Fibroblast of lung (primary cell): ENCODE data around the gene SPTBN1. TPM values are rescaled to one million over a fixed set of nuclear protein-coding genes. Genes with fewer than 3 reads are reported as not detected.

Experiments used
- DNase-seq, 2 donors: peaks; one replicate each; pipeline versions ENCODE4 v3.0.0 to v3.0.0-alpha.2; 2010; ENCODE audit warnings: low read depth in 2 of 2
- H2AFZ ChIP-seq: 2 replicates; pipeline ENCODE4 v1.5.1; 2012; ENCODE audit warnings: low read length, control low read depth, inconsistent platforms
- H3K27ac ChIP-seq: 2 replicates; pipeline ENCODE4 v1.5.1; 2011; ENCODE audit warnings: low read length, control low read depth; ENCODE audit not compliant: insufficient read depth
- H3K27me3 ChIP-seq: 2 replicates; pipeline ENCODE4 v1.5.1; 2011; ENCODE audit warnings: mild to moderate bottlenecking, low read length; ENCODE audit not compliant: control insufficient read depth, insufficient read depth
- H3K36me3 ChIP-seq: 2 replicates; pipeline ENCODE4 v1.5.1; 2011; ENCODE audit warnings: low read length; ENCODE audit not compliant: control insufficient read depth, insufficient read depth
- H3K4me1 ChIP-seq: 2 replicates; pipeline ENCODE4 v1.5.1; 2011; ENCODE audit warnings: low read length; ENCODE audit not compliant: control insufficient read depth, insufficient read depth; ENCODE audit errors: extremely low read depth
- H3K4me2 ChIP-seq: 2 replicates; pipeline ENCODE4 v1.5.1; 2011; ENCODE audit warnings: low read length, control low read depth; ENCODE audit not compliant: insufficient read depth; ENCODE audit errors: extremely low read depth
- H3K4me3 ChIP-seq, 4 experiments: fragments of 200-600 bp in 1 of 4; sonication (generic) in 1 of 4; replicated peaks in 1 of 4; 2 replicates each; pipeline ENCODE4 v1.5.1; 2011 to 2016; ENCODE audit warnings: low read length in 4 of 4, low read depth in 3 of 4, mild to moderate bottlenecking in 3 of 4, control low read depth in 2 of 4, inconsistent platforms in 1 of 4, mixed read lengths in 1 of 4; ENCODE audit not compliant: insufficient read depth in 1 of 4; ENCODE audit errors: control extremely low read depth in 1 of 4
- H3K79me2 ChIP-seq: 2 replicates; pipeline ENCODE4 v1.5.1; 2012; ENCODE audit warnings: mild to moderate bottlenecking, low read length, inconsistent platforms; ENCODE audit not compliant: control insufficient read depth, insufficient read depth
- H3K9ac ChIP-seq: 2 replicates; pipeline ENCODE4 v1.5.1; 2011; ENCODE audit warnings: mild to moderate bottlenecking, low read length, control low read depth; ENCODE audit not compliant: insufficient read depth
- H3K9me3 ChIP-seq: 2 replicates; pipeline ENCODE4 v1.5.1; 2012; ENCODE audit warnings: low read depth, low read length; ENCODE audit not compliant: control insufficient read depth, insufficient read depth
- H4K20me1 ChIP-seq: 2 replicates; pipeline ENCODE4 v1.5.1; 2011; ENCODE audit warnings: low read length; ENCODE audit not compliant: control insufficient read depth, insufficient read depth; ENCODE audit errors: extremely low read depth
- CTCF ChIP-seq, 2 donors: IDR thresholded peaks in 1 of 2; conservative IDR thresholded peaks in 1 of 2; 1 replicate in 1 of 2; 2 replicates in 1 of 2; pipeline ENCODE4 v1.5.1; 2011 to 2012; ENCODE audit warnings: low read length in 2 of 2, control low read depth in 1 of 2, inconsistent platforms in 1 of 2, low read depth in 1 of 2, mild to moderate bottlenecking in 1 of 2
- EZH2 ChIP-seq: IDR thresholded peaks from 2 replicates; pipeline ENCODE4 v1.5.1; 2012; ENCODE audit warnings: low read length, control low read depth, mild to moderate bottlenecking; ENCODE audit errors: missing control alignments
- polyA plus RNA-seq, 2 donors: library from polyadenylated mRNA; depleted of rRNA in 1 of 2; stranded (reverse) in 1 of 2; unstranded in 1 of 2; fragments of >200 nt; gene quantifications; 2 replicates each; pipeline ENCODE4 v1.2.1, GENCODE V29; 2011 to 2012; ENCODE audit warnings: missing spikeins in 1 of 2
- total RNA-seq: library from RNA; depleted of rRNA; stranded (reverse); fragments of >200 nt; gene quantifications from 2 replicates; pipeline ENCODE4 v1.2.1, GENCODE V29; 2014

The SPTBN1 gene
- total and polyA plus RNA-seq, 2 donors (not counting 1 experiment from before 2014, with no cell fraction given) = 123 to 325 TPM

GRCh38 chr2:54691445-54692135, 235.5 kb downstream of the SPTBN1 start:
- no peak overlapping the region for H3K27ac ChIP-seq
- TF ChIP-seq CTCF (conservative IDR thresholded peaks at IDR 0.05 in 1 of 2, IDR thresholded peaks at IDR 0.05 in 1 of 2; ENCODE audit: low read depth in 1 of 2, low read length in 2 of 2) (no peak), EZH2 (no peak)
- H3K4me1 ChIP-seq = no peaks in the 10 kb centered on the region
- no peak overlapping the region for H3K9ac ChIP-seq
- no peaks in the 10 kb centered on the region for H3K79me2 ChIP-seq
- no peak overlapping the region for H3K4me2 ChIP-seq
- no peaks in the 10 kb centered on the region for H3K27me3 ChIP-seq
- no peaks in the 10 kb centered on the region for H3K9me3 ChIP-seq
- no peak for DNase-seq
- no peaks in the 10 kb centered on the region for H3K36me3 ChIP-seq
- H4K20me1 ChIP-seq = no peaks in the 10 kb centered on the region
- no peak overlapping the region for H2AFZ ChIP-seq
- H3K4me3 ChIP-seq = no peak overlapping the region

- Histone ChIP-seq H3K9ac (no peak overlapping the region), H3K27ac (no peak overlapping the region), H3K4me1 (no peaks in the 10 kb centered on the region), H2AFZ (no peak overlapping the region), H3K4me2 (no peak overlapping the region), H3K4me3 (no peak overlapping the region), H3K79me2 (no peaks in the 10 kb centered on the region), H3K9me3 (no peaks in the 10 kb centered on the region), H3K27me3 (no peaks in the 10 kb centered on the region), H3K36me3 (no peaks in the 10 kb centered on the region), H4K20me1 (no peaks in the 10 kb centered on the region)
- TF ChIP-seq CTCF (conservative IDR thresholded peaks at IDR 0.05 in 1 of 2, IDR thresholded peaks at IDR 0.05 in 1 of 2; ENCODE audit: low read depth in 1 of 2, low read length in 2 of 2) (no peak), EZH2 (no peak)
- DNase-seq = no peak
Observed at GRCh38 chr2:54692556-54692955, 236.4 kb downstream of the SPTBN1 start.

- H3K27ac ChIP-seq = no peak overlapping the region
- H3K9ac ChIP-seq = no peak overlapping the region
- H3K27me3 ChIP-seq = no peaks in the 10 kb centered on the region
- no peak overlapping the region for H3K4me3 ChIP-seq
- H3K79me2 ChIP-seq = no peaks in the 10 kb centered on the region
- no peaks in the 10 kb centered on the region for H3K36me3 ChIP-seq
- DNase-seq = no peak
- no peaks in the 10 kb centered on the region for H3K9me3 ChIP-seq
- TF ChIP-seq CTCF (conservative IDR thresholded peaks at IDR 0.05 in 1 of 2, IDR thresholded peaks at IDR 0.05 in 1 of 2; ENCODE audit: low read depth in 1 of 2, low read length in 2 of 2) (no peak), EZH2 (no peak)
- no peak overlapping the region for H2AFZ ChIP-seq
- H3K4me2 ChIP-seq = no peak overlapping the region
- no peaks in the 10 kb centered on the region for H4K20me1 ChIP-seq
- H3K4me1 ChIP-seq = no peaks in the 10 kb centered on the region
Observed at GRCh38 chr2:54695378-54695777, 239.3 kb downstream of the SPTBN1 start.
